ENCODE results near the gene P2RX3. TPM values are rescaled to one million over a fixed set of nuclear protein-coding genes. Genes with fewer than 3 reads are reported as not detected.

The P2RX3 gene
- total and polyA plus RNA-seq, 4 experiments from 2014 or later: not detected

GRCh38 chr11:57368845-57369232 is 30.7 kb downstream of the P2RX3 start:
- Mint-ChIP-seq H3K27ac (no peak overlapping the region), H3K9me3 (peaks cover 0 to 2% (median 0%) of the 10 kb centered on the region in 8 donors), H3K4me1 (no peaks in the 10 kb centered on the region), H3K27me3 (peaks cover 0 to 2% of the 10 kb centered on the region in 2 donors), H3K36me3 (no peaks in the 10 kb centered on the region), H3K4me3 (no peak overlapping the region)
- no peaks in the 10 kb centered on the region for H3K36me3 ChIP-seq (ENCODE audit: insufficient read depth, low read length)
- no peak overlapping the region for H3K4me3 ChIP-seq (ENCODE audit: low read length in 2 of 2)
- H3K9me3 ChIP-seq (ENCODE audit: control insufficient read depth in 1 of 2, low read length in 2 of 2): no peaks in the 10 kb centered on the region
- POLR2A ChIA-PET (ENCODE audit: partially characterized antibody): no interaction called here
- DNase-seq: no peak
- no peaks in the 10 kb centered on the region for H3K4me1 ChIP-seq (ENCODE audit: insufficient read depth, low read length)
- intact Hi-C loops (cut with micrococcal nuclease): no loop called here
- CTCF ChIA-PET (ENCODE audit: partially characterized antibody): no interaction called here
- H3K27me3 ChIP-seq (ENCODE audit: insufficient read depth, low read length): no peaks in the 10 kb centered on the region
- no peak overlapping the region for H3K27ac ChIP-seq (ENCODE audit: low read depth, low read length)

- no peaks in the 10 kb centered on the region for H3K9me3 ChIP-seq (ENCODE audit: control insufficient read depth in 1 of 2, low read length in 2 of 2)
- no peaks in the 10 kb centered on the region for H3K36me3 Mint-ChIP-seq
- ChIA-PET POLR2A (ENCODE audit: partially characterized antibody) (no interaction called here), CTCF (ENCODE audit: partially characterized antibody) (no interaction called here)
- DNase-seq: no peak
- no peak overlapping the region for H3K4me3 ChIP-seq (ENCODE audit: low read length in 2 of 2)
- H3K27ac Mint-ChIP-seq: no peak overlapping the region
- H3K9me3 Mint-ChIP-seq: peaks cover 0 to 2% (median 0%) of the 10 kb centered on the region in 8 donors
- no peaks in the 10 kb centered on the region for H3K27me3 ChIP-seq (ENCODE audit: insufficient read depth, low read length)
- no peak overlapping the region for H3K4me3 Mint-ChIP-seq
- H3K36me3 ChIP-seq (ENCODE audit: insufficient read depth, low read length): no peaks in the 10 kb centered on the region
- no peaks in the 10 kb centered on the region for H3K4me1 Mint-ChIP-seq
- intact Hi-C loops (cut with micrococcal nuclease): no loop called here
- H3K4me1 ChIP-seq (ENCODE audit: insufficient read depth, low read length): no peaks in the 10 kb centered on the region
- H3K27ac ChIP-seq (ENCODE audit: low read depth, low read length): no peak overlapping the region
- peaks cover 0 to 2% of the 10 kb centered on the region in 2 donors for H3K27me3 Mint-ChIP-seq
Measured at GRCh38 chr11:57370251-57370650, 32.1 kb downstream of the P2RX3 start.

GRCh38 chr11:57370941-57371340 is 32.8 kb downstream of the P2RX3 start:
- Histone ChIP-seq H3K36me3 (ENCODE audit: insufficient read depth, low read length) (no peaks in the 10 kb centered on the region), H3K27me3 (ENCODE audit: insufficient read depth, low read length) (no peaks in the 10 kb centered on the region), H3K4me1 (ENCODE audit: insufficient read depth, low read length) (no peaks in the 10 kb centered on the region), H3K27ac (ENCODE audit: low read depth, low read length) (no peak overlapping the region), H3K9me3 (ENCODE audit: control insufficient read depth in 1 of 2, low read length in 2 of 2) (no peaks in the 10 kb centered on the region), H3K4me3 (ENCODE audit: low read length in 2 of 2) (no peak overlapping the region)
- ChIA-PET CTCF (ENCODE audit: partially characterized antibody) (no interaction called here), POLR2A (ENCODE audit: partially characterized antibody) (no interaction called here)
- DNase-seq: no peak
- no peak overlapping the region for H3K27ac Mint-ChIP-seq
- intact Hi-C loops (cut with micrococcal nuclease): no loop called here
- H3K9me3 Mint-ChIP-seq: peaks cover 0 to 2% (median 0%) of the 10 kb centered on the region in 8 donors
- no peaks in the 10 kb centered on the region for H3K36me3 Mint-ChIP-seq
- no peaks in the 10 kb centered on the region for H3K4me1 Mint-ChIP-seq
- H3K27me3 Mint-ChIP-seq: peaks cover 0 to 2% of the 10 kb centered on the region in 2 donors
- H3K4me3 Mint-ChIP-seq: no peak overlapping the region

GRCh38 chr11:57373146-57373545 is 35.0 kb downstream of the P2RX3 start:
- intact Hi-C loops (cut with micrococcal nuclease): no loop called here
- H3K27ac Mint-ChIP-seq: no peak overlapping the region
- no peak overlapping the region for H3K27ac ChIP-seq (ENCODE audit: low read depth, low read length)
- DNase-seq: no peak
- H3K4me1 Mint-ChIP-seq: no peaks in the 10 kb centered on the region
- no peaks in the 10 kb centered on the region for H3K36me3 ChIP-seq (ENCODE audit: insufficient read depth, low read length)
- ChIA-PET CTCF (ENCODE audit: partially characterized antibody) (interaction anchor here (0.8 to 1.7 kb wide), 2 partner anchors 27 to 120 kb away, joined by 3 to 5 read pairs; no protein-coding TSS in a partner anchor), POLR2A (ENCODE audit: partially characterized antibody) (no interaction called here)
- H3K4me3 Mint-ChIP-seq: no peak overlapping the region
- no peaks in the 10 kb centered on the region for H3K9me3 ChIP-seq (ENCODE audit: control insufficient read depth in 1 of 2, low read length in 2 of 2)
- H3K27me3 ChIP-seq (ENCODE audit: insufficient read depth, low read length): no peaks in the 10 kb centered on the region
- H3K4me3 ChIP-seq (ENCODE audit: low read length in 2 of 2): no peak overlapping the region
- H3K36me3 Mint-ChIP-seq: no peaks in the 10 kb centered on the region
- H3K27me3 Mint-ChIP-seq: peaks cover 3 to 5% of the 10 kb centered on the region in 2 donors
- H3K4me1 ChIP-seq (ENCODE audit: insufficient read depth, low read length): no peaks in the 10 kb centered on the region
- H3K9me3 Mint-ChIP-seq: no peaks in the 10 kb centered on the region

GRCh38 chr11:57374966-57375365 is 36.8 kb downstream of the P2RX3 start:
- H3K27ac Mint-ChIP-seq: no peak overlapping the region
- CTCF ChIA-PET (ENCODE audit: partially characterized antibody): no interaction called here
- H3K9me3 ChIP-seq (ENCODE audit: control insufficient read depth in 1 of 2, low read length in 2 of 2): no peaks in the 10 kb centered on the region
- peaks cover 3 to 13% of the 10 kb centered on the region in 2 donors for H3K27me3 Mint-ChIP-seq
- H3K9me3 Mint-ChIP-seq: peaks cover 0 to 2% (median 0%) of the 10 kb centered on the region in 8 donors
- H3K4me1 ChIP-seq (ENCODE audit: insufficient read depth, low read length): no peaks in the 10 kb centered on the region
- no peaks in the 10 kb centered on the region for H3K27me3 ChIP-seq (ENCODE audit: insufficient read depth, low read length)
- H3K4me3 Mint-ChIP-seq: no peak overlapping the region
- H3K4me3 ChIP-seq (ENCODE audit: low read length in 2 of 2): no peak overlapping the region
- intact Hi-C loops (cut with micrococcal nuclease): no loop called here
- POLR2A ChIA-PET (ENCODE audit: partially characterized antibody): no interaction called here
- no peak overlapping the region for H3K27ac ChIP-seq (ENCODE audit: low read depth, low read length)
- H3K36me3 ChIP-seq (ENCODE audit: insufficient read depth, low read length): no peaks in the 10 kb centered on the region
- no peaks in the 10 kb centered on the region for H3K36me3 Mint-ChIP-seq
- no peak for DNase-seq
- no peaks in the 10 kb centered on the region for H3K4me1 Mint-ChIP-seq

- Mint-ChIP-seq H3K9me3 (peaks cover 0 to 2% (median 0%) of the 10 kb centered on the region in 8 donors), H3K4me3 (no peak overlapping the region), H3K4me1 (no peaks in the 10 kb centered on the region), H3K36me3 (no peaks in the 10 kb centered on the region), H3K27me3 (peaks cover 4 to 15% of the 10 kb centered on the region in 2 donors), H3K27ac (no peak overlapping the region)
- no peak overlapping the region for H3K27ac ChIP-seq (ENCODE audit: low read depth, low read length)
- no peaks in the 10 kb centered on the region for H3K9me3 ChIP-seq (ENCODE audit: control insufficient read depth in 1 of 2, low read length in 2 of 2)
- H3K27me3 ChIP-seq (ENCODE audit: insufficient read depth, low read length): no peaks in the 10 kb centered on the region
- no peaks in the 10 kb centered on the region for H3K36me3 ChIP-seq (ENCODE audit: insufficient read depth, low read length)
- POLR2A ChIA-PET (ENCODE audit: partially characterized antibody): no interaction called here
- no peaks in the 10 kb centered on the region for H3K4me1 ChIP-seq (ENCODE audit: insufficient read depth, low read length)
- intact Hi-C loops (cut with micrococcal nuclease): no loop called here
- no peak overlapping the region for H3K4me3 ChIP-seq (ENCODE audit: low read length in 2 of 2)
- CTCF ChIA-PET (ENCODE audit: partially characterized antibody): no interaction called here
- DNase-seq: no peak
Measured at GRCh38 chr11:57375490-57375889, 37.3 kb downstream of the P2RX3 start.

- H3K9me3 Mint-ChIP-seq: peaks cover 0 to 2% (median 0%) of the 10 kb centered on the region in 8 donors
Measured at GRCh38 chr11:57376095-57377090, 38.2 kb downstream of the P2RX3 start.

More at GRCh38 chr11:57376095-57377090, 38.2 kb downstream of the P2RX3 start:
- no peaks in the 10 kb centered on the region for H3K4me1 ChIP-seq (ENCODE audit: insufficient read depth, low read length)
- no peaks in the 10 kb centered on the region for H3K9me3 ChIP-seq (ENCODE audit: control insufficient read depth in 1 of 2, low read length in 2 of 2)
- Mint-ChIP-seq H3K4me1 (no peaks in the 10 kb centered on the region), H3K27ac (no peak overlapping the region), H3K27me3 (peaks cover 5 to 16% of the 10 kb centered on the region in 2 donors), H3K36me3 (no peaks in the 10 kb centered on the region), H3K4me3 (no peak overlapping the region)
- H3K27me3 ChIP-seq (ENCODE audit: insufficient read depth, low read length): no peaks in the 10 kb centered on the region
- POLR2A ChIA-PET (ENCODE audit: partially characterized antibody): no interaction called here
- CTCF ChIA-PET (ENCODE audit: partially characterized antibody): no interaction called here
- H3K4me3 ChIP-seq (ENCODE audit: low read length in 2 of 2): no peak overlapping the region
- intact Hi-C loops (cut with micrococcal nuclease): no loop called here
- no peak for DNase-seq
- no peaks in the 10 kb centered on the region for H3K36me3 ChIP-seq (ENCODE audit: insufficient read depth, low read length)
- no peak overlapping the region for H3K27ac ChIP-seq (ENCODE audit: low read depth, low read length)

All from CD4-positive, alpha-beta memory T cell (primary cell).